Stimulated activated CD8-positive, alpha-beta memory T cell treated with anti-CD3 and anti-CD28 coated beads, Interleukin-12 subunit alpha, Interleukin-12 subunit beta, amount 100 ng/mL, for 24 hours (primary cell): ENCODE results near the gene HSD11B2.

Experiments
- DNase-seq: peaks from one replicate; pipeline ENCODE4 v3.0.0-alpha.2; 2020; ENCODE audit errors: extremely low read depth

The HSD11B2 gene

DNA sequence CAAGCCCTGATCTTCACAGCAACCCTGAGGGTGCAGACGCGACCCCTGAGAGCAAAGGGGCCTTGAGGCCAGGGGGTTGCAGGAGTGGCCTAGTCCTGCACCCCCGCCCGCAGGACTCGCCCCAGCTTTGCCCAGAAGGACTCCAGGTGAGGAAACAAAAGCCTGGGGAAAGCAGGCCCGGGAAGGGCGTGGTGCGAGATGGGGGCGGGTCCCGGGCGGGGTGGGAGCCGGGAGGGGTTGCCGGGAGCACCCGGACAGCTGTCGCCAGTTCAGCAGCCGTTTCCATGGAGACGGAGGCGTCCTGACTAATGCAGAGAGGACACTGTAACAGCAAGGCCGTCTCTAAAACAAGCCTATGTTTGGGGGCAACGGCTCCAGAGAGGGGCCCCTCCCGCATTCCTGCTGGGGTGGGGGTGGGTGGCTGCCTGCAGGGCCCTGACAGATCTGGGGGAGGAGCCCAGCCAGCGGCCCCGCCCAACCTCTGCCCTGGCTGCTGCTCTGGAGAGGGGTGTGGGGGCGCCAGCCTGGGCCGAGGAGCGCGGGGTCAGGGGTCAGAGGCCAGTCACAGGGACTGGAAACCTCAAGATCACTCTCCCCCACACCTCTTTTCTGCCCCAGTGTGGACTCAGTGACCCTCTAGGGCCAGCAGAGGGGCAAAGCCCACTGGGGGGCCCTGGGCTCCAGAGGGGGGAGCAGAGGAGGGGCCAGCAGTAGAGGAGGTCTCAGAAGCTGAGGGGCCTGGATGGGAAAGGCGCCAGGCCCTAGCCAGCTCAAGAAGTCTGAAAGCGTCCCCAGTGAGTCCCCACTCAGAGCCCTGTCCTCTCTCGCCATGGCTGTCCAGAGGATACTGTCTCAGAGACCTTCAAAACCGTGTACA, 34.5 kb upstream of the HSD11B2 start:
- DNase-seq, result no peak

DNA sequence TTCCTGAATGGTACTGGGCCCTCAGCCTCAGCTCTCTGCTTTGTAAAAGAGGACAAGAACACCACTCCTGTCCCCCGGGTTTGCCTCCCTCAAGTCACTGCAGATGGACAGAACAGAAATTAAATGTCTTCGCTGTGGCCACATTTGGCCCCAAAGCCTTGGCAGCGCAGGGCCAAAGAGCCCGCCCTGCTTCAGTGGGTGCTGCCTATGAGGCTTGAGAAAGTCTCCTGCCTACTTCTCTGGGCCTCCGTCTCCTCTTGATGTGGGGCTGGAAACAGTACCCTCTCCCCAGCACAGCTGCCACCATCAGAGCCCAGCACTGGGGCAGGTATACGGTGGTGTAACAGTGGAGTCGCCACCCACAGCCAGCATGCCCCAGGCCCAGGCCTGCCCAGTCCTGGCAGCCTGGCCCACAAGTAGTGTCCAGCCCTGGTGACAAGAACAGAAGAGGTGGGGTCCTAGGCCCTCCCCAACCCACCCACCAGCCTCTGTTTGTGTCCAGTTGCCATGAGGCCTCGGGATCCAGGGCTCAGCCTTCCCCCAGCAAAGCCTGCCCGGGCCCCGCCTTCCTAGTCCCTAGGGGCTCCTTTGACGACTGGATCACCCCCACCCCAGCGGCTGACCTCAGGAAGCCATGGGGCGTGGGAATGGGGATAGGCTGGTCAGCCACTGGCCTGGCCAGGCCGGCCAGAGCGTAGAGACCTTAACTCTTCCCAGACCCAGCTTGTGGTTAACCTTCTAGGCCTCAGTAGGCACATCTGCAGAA, 33.7 kb upstream of the HSD11B2 start:
- no peak for DNase-seq

DNA sequence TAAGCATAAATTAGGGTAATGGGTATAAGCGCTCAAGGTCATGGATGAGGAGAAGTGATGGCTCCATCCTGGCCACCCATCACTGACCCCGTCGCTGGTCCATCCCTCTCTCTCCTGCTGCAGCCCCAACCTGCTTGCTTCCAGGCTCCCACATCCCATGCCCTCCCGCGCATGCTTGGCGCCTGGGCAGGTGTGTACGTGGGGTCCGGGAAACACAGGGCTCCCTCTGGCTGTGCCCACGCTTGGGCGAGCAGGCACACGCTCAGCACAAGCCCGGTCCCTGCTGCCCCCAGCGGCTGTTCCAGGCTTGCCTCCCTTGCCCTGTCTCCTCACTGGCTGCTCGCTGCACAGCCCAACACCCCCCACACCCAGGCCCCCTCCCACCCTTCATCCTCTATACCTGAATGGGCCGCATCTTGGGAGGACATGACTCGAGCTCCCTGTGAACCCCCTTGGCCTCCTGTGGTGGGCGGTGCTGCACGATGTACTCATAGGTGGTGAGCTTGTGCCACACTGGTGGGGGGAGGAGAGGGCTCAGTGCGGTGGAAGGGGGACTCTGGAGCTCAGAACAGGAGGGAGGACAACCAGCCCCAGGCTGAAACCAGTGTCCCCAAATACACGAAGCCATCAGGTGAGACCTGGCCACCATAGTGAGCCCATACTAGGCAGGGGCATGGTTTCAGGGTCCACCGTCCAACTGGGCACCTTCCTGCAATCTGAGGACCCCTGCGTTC, 32.9 kb upstream of the HSD11B2 start:
- no peak for DNase-seq

- DNase-seq, result no peak
Observed at GRCh38 chr16:67398546-67399217, 32.2 kb upstream of the HSD11B2 start.

DNA sequence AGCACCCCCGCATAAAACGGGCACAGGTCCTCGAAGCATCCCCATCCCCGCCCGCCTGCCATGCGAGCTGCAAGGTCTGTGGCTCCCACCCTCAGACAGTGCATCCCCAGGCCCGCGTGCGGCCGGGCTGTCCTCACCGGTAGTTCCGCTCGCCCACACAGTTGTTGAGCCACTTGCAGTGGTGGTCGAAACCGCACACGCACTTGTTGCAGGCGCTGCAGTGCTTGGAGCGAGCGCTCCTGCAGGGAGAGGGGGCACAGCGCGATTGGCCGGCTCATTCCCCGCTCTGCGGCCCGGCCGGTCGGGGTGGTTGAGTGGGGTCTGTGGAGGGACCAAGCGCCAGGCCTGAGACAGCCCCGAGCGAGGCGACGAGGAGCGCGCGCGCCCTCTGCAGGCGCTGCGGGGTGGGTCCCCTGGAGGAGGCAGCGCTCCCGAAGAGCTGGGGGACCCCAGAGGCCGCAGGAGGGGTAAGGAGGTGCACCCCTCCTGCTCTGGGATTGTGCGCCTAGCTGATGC, 31.6 kb upstream of the HSD11B2 start:
- no peak for DNase-seq

GRCh38 chr16:67399749-67400704, 30.9 kb upstream of the HSD11B2 start:
- no peak for DNase-seq

- no peak for DNase-seq
Observed at GRCh38 chr16:67400901-67401300, 30.0 kb upstream of the HSD11B2 start.

DNA sequence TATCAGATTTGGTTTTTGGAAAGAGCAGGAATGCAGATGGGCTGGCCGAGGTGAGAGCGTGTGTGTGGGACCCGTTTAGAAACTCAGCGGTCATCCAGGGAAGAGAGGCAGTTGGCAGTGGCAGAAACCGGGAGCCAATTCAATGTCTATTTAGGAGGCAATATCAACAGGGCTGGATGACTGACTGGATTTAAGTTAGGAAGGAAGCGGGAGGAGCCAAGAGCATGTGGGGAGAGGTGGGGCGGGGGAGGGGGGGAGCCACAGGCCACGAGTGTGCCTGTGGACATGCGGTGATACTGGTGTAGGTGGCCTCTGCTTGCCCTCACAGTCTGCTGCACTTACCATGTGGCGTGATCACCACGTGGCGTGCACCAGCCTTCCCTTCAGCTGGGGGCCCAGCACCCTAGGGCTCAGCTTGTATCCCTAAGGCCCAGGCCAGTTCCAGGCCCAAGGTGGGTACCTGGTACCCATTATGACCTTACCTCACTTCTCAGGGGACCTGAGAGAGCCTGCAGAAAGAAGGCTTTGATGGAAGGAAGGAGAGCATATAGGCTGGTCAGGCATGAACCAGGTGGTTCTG, 26.9 kb upstream of the HSD11B2 start:
- no peak for DNase-seq

GRCh38 chr16:67404740-67405226, 26.1 kb upstream of the HSD11B2 start:
- DNase-seq, result no peak

DNA sequence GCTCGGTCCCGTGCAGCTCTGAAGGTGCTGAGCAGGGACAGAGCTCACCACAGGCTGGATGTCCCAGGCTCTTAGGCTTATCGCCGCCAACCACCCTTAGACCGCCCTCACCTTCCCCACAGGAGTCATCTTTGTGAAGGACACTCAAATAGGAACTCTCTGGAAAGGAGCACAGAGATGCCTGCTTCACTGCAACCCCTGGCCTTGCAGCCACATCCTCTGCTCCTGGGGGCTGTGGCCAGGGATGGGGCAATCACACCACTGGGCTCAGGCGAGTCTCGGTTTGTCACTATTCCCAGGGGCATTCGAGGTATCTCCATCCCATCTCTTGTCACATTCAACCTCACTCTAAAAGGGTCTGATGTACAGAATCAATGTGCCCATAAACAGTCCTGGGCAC, 25.6 kb upstream of the HSD11B2 start:
- DNase-seq, result no peak

GRCh38 chr16:67406111-67406971, 24.6 kb upstream of the HSD11B2 start:
- DNase-seq, result no peak

- no peak for DNase-seq
Observed at GRCh38 chr16:67407176-67407787, 23.6 kb upstream of the HSD11B2 start.

DNA sequence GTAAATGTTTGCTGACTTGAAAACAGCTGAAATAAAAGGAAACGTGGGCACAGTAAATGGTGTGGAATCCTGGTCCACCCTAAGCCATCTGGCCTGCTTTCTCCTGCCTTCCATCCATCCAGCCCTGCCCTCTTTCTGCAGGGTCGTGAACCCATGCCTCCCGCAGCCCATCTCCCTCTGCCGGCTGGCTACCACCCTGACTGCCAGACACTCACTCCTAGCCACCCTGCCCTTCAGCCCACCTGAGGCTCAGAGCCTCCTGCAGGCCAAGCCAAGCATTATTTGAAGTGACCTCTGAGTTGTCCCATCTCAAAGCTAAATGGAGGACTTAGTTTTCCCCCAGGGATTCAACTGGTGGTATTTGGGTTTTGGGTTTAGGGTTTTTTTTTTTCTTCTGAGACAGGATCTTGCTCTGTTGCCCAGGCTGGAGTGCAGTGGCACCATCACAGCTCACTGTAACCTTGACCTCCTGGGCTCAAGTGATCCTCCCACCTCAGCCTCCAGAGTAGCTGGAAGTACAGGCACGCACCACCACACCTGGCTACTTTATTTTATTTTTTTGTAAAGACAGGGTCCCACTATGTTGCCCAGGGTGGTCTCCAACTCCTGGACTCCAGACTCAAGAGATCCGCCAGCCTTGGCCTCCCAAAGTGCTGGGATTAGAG, 23.0 kb upstream of the HSD11B2 start:
- no peak for DNase-seq

GRCh38 chr16:67409631-67410030, 21.3 kb upstream of the HSD11B2 start:
- no peak for DNase-seq

DNA sequence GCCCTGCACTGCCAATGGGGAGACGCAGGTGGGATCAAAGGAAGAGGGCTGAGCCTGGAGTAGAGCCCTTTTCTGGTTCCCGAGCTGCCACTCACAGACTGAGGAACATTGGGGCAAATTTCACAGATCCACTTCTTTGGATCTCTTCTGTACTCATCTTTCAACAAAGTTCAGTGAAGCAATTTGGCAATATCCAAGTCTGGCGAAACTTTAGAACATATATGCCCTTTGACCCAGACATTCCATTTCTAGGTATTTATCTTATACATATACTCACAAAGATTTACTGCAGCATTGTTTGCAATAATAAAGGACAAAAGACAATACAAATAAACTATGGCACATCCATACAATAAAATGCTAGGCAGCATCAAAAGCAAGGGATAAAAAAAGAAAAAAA, 19.6 kb upstream of the HSD11B2 start:
- no peak for DNase-seq

- no peak for DNase-seq
Observed at GRCh38 chr16:67412294-67412693, 18.6 kb upstream of the HSD11B2 start.

GRCh38 chr16:67413978-67414911, 16.7 kb upstream of the HSD11B2 start:
- no peak for DNase-seq
